MM.1S (cell line): ENCODE data around the gene CDK6.
"Not testable (repeated sequence)": the region's sequence is repeated elsewhere in the genome, so short reads cannot be mapped to it uniquely, and the experiment has no call there.

Source experiments
- CTCF ChIP-seq: fragments of 300-600 bp; sonication (generic); IDR thresholded peaks from 2 replicates; pipeline ENCODE4 v1.5.1; 2016; ENCODE audit warnings: antibody characterized with exemption, low read length, mixed read lengths
- EZH2 ChIP-seq: fragments of 300-600 bp; sonication (generic); optimal IDR thresholded peaks from 2 replicates; pipeline ENCODE3; 2017; ENCODE audit warnings: low read depth, mild to moderate bottlenecking, antibody characterized with exemption, low read length, mixed read lengths
- EZH2phosphoT487 ChIP-seq: fragments of 300-600 bp; sonication (generic); IDR thresholded peaks from 2 replicates; pipeline ENCODE4 v1.6.1; 2018; ENCODE audit warnings: antibody characterized with exemption, low read length

DNA sequence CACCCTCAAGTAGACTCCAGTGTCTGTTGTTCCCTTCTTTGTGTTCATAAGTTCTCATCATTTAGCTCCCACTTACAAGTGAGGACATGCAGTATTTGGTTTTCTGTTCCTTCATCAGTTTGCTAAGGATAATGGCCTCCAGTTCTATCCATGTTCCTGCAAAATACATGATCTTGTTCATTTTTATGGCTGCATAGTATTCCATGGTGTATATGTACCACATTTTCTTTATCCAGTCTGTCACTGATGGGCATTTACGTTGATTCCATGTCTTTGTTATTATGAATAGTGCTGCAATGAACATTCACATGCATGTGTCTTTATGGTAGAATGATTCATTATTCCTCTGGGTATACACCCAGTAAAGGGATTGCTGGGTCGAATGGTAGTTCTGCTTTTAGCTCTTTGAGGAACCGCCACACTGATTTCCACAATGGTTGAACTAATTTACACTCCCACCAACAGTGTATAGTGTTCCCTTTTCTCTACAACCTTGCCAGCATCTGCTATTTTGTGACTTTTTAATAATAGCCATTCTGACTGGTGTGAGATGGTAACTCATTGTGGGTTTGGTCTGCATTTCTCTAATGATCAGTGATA, 79.0 kb downstream of the CDK6 start:
- not testable (repeated sequence) for TF ChIP-seq CTCF, EZH2phosphoT487, EZH2
